Left lung (tissue), 10 donors: ENCODE measurements around the gene LGR4. TPM values are rescaled to one million over a fixed set of nuclear protein-coding genes. Genes with fewer than 3 reads are reported as not detected.

Experiments used
- ATAC-seq: fragments of 200-7000 bp; cut with Tn5 transposase; one replicate; pipeline ENCODE4 v1.9.1; 2020; ENCODE audit warnings: moderate library complexity
- DNase-seq, 4 donors: peaks; one replicate each; pipeline ENCODE4 v3.0.0-alpha.2; 2013 to 2020
- H3K27ac ChIP-seq, 2 donors: fragments of 200-600 bp; sonication (generic) in 1 of 2; one replicate each; pipeline versions ENCODE4 v1.5.0 to v1.8.0; 2020 to 2021
- H3K27me3 ChIP-seq, 2 donors: fragments of 200-600 bp; sonication (generic) in 1 of 2; one replicate each; pipeline versions ENCODE4 v1.5.0 to v1.8.0; 2020 to 2021
- H3K36me3 ChIP-seq, 2 donors: fragments of 200-600 bp; sonication (generic) in 1 of 2; one replicate each; pipeline versions ENCODE4 v1.5.0 to v1.8.0; 2020 to 2021
- H3K4me1 ChIP-seq, 2 donors: fragments of 200-600 bp; one replicate each; pipeline ENCODE4 v1.8.0; 2021
- H3K4me3 ChIP-seq, 2 donors: fragments of 200-600 bp; sonication (generic) in 1 of 2; one replicate each; pipeline versions ENCODE4 v1.5.0 to v1.8.0; 2020 to 2021; ENCODE audit warnings: mild to moderate bottlenecking in 1 of 2
- H3K9me3 ChIP-seq, 2 donors: fragments of 200-600 bp; sonication (generic) in 1 of 2; one replicate each; pipeline versions ENCODE4 v1.5.0 to v1.8.0; 2020 to 2021
- CTCF ChIP-seq, 2 donors: fragments of 200-600 bp; sonication (generic) in 1 of 2; IDR thresholded peaks; one replicate each; pipeline versions ENCODE4 v1.5.0 to v1.8.0; 2021; ENCODE audit warnings: antibody characterized with exemption in 2 of 2
- intact Hi-C, 2 donors: fragments of 100-400 bp; cut with DNase I; formaldehyde crosslinking; loops; one replicate each; pipeline versions ENCODE4 v1.11.2 to v1.14.2; 2022
- microRNA-seq, 2 donors: library from miRNA; unstranded; fragments of <30 nt; microRNA quantifications; one replicate each; pipeline ENCODE4, GENCODE V29; 2019
- polyA plus RNA-seq, 6 donors: library from polyadenylated mRNA; unstranded; fragments of 120-200 nt; gene quantifications; one replicate each; pipeline ENCODE4 v1.2.1, GENCODE V29; 2013; ENCODE audit not compliant: insufficient read length in 6 of 6
- total RNA-seq, 2 donors: library from RNA; stranded (reverse); fragmentation: NEBNext Ultra II Directional; extraction: Animal tissue kit (Norgen Biotek cat#: 25700); gene quantifications; one replicate each; pipeline ENCODE4 v1.2.1, GENCODE V29; 2021
- donor health status: DM: no; HTN: yes; CAD: no.
- donor health status: DM: no; HTN: no; CAD: no.

LGR4 gene
- total and polyA plus RNA-seq, 8 donors, result 4.0 to 23.7 (median 21.7) TPM

GRCh38 chr11:27319072-27319471 is 153.5 kb downstream of the LGR4 start:
- no peak for TF ChIP-seq CTCF (IDR thresholded peaks at IDR 0.05)
- Histone ChIP-seq H3K9me3 (peaks cover 0 to 2% of the 10 kb centered on the region in 2 donors), H3K4me1 (no peaks in the 10 kb centered on the region), H3K36me3 (no peaks in the 10 kb centered on the region), H3K27ac (no peak overlapping the region), H3K4me3 (no peak overlapping the region), H3K27me3 (no peaks in the 10 kb centered on the region)
- intact Hi-C loops, result no loop called here
- ATAC-seq (no peak), DNase-seq (no peak)

DNA sequence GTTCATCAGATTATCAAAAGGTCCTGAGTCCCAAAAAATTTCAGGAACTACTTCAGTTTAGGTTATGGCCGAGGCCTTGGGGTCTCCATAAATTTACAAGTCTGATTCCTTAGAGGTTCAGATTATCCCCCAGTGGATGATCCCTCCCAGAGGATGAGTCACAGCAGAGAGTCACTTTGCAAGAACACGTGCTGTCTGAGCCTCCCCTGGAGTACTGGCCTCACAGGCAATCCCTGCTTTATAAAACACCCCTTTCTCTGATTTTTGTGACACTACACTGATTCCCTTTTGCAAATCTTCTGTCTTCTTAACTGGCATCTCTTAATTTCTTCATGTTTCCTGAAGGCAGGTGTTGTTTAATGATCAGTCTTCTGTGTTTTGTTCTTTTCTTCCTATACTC is 154.8 kb downstream of the LGR4 start:
- no peak for ATAC-seq
- Histone ChIP-seq H3K27me3 (no peaks in the 10 kb centered on the region), H3K36me3 (no peaks in the 10 kb centered on the region), H3K4me3 (no peak overlapping the region), H3K9me3 (peaks cover 0 to 2% of the 10 kb centered on the region in 2 donors), H3K27ac (no peak overlapping the region), H3K4me1 (no peaks in the 10 kb centered on the region)
- no peak for DNase-seq
- intact Hi-C loops, result no loop called here
- TF ChIP-seq CTCF (IDR thresholded peaks at IDR 0.05), result no peak

Small RNA genes lying within 50 kb of the gene (microRNA-seq; reads per million reads assigned to microRNA genes)
- 0 reads per million in 2 donors for gene MIR8087

Other genes starting within 250 kb of the LGR4 start
- gene CCDC34, start 109.6 kb downstream of the LGR4 start, total RNA-seq, result 1 to 10 TPM; 3.2 to 5.0 TPM
- gene CCDC34, start 109.6 kb downstream of the LGR4 start, polyA plus RNA-seq, result 10 to 100 TPM; 19.7 to 28.6 (median 24.2) TPM
- 10 to 100 TPM; 25.7 to 31.5 TPM for gene LIN7C, start 34.0 kb upstream of the LGR4 start, total RNA-seq
- 10 to 100 TPM; 18.7 to 23.4 (median 19.8) TPM for gene LIN7C, start 34.0 kb upstream of the LGR4 start, polyA plus RNA-seq
- 1 to 10 TPM; 1.1 to 1.2 TPM for gene BDNF, start 227.7 kb upstream of the LGR4 start, total RNA-seq
- gene BDNF, start 227.7 kb upstream of the LGR4 start, polyA plus RNA-seq, result under 1 TPM; 0.27 to 0.62 (median 0.46) TPM